ENCODE data around the gene RGS7. TPM values are rescaled to one million over a fixed set of nuclear protein-coding genes. Genes with fewer than 3 reads are reported as not detected.

Gene RGS7
- total and polyA plus RNA-seq, 10 of the 15 experiments (the other 5 are each of a cell fraction or from before 2014, with no cell fraction given) = not detected

GRCh38 chr1:241330619-241331327, 26.2 kb downstream of the RGS7 start (continued):
- no peak for TF ChIP-seq RCOR1 (conservative IDR thresholded peaks at IDR 0.05; ENCODE audit: low read depth, low read length)
- no peak for TF ChIP-seq RAD51 (IDR thresholded peaks at IDR 0.05)
- no peak for TF ChIP-seq POLR2AphosphoS2 (IDR thresholded peaks at IDR 0.05; ENCODE audit: low read depth, low read length)
- no peak for TF ChIP-seq ZNF622 (IDR thresholded peaks at IDR 0.05)
- TF ChIP-seq PML (IDR thresholded peaks at IDR 0.05; ENCODE audit: low read length) = no peak
- no peak for TF ChIP-seq CREB1 (IDR thresholded peaks at IDR 0.05; ENCODE audit: low read depth)
- peak; percentile 16; the same call in 1 of the 2 replicates for TF ChIP-seq NFIC (IDR thresholded peaks at IDR 0.05; ENCODE audit: low read depth, low read length)
- TF ChIP-seq HCFC1 (IDR thresholded peaks at IDR 0.05; ENCODE audit: low read length) = no peak
- no peak for TF ChIP-seq TCF12 (IDR thresholded peaks at IDR 0.05; ENCODE audit: low read depth, low read length)
- TF ChIP-seq KDM1A (IDR thresholded peaks at IDR 0.05; ENCODE audit: borderline replicate concordance) = no peak
- no peak for TF ChIP-seq CREM (IDR thresholded peaks at IDR 0.05; ENCODE audit: low read depth)
- TF ChIP-seq, protein P1, sequence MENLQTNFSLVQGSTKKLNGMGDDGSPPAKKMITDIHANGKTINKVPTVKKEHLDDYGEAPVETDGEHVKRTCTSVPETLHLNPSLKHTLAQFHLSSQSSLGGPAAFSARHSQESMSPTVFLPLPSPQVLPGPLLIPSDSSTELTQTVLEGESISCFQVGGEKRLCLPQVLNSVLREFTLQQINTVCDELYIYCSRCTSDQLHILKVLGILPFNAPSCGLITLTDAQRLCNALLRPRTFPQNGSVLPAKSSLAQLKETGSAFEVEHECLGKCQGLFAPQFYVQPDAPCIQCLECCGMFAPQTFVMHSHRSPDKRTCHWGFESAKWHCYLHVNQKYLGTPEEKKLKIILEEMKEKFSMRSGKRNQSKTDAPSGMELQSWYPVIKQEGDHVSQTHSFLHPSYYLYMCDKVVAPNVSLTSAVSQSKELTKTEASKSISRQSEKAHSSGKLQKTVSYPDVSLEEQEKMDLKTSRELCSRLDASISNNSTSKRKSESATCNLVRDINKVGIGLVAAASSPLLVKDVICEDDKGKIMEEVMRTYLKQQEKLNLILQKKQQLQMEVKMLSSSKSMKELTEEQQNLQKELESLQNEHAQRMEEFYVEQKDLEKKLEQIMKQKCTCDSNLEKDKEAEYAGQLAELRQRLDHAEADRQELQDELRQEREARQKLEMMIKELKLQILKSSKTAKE (IDR thresholded peaks at IDR 0.05; ENCODE audit: low read depth, poor library complexity, severe bottlenecking) = no peak
- TF ChIP-seq CBFB (IDR thresholded peaks at IDR 0.05; ENCODE audit: low read depth) = no peak
- no peak for TF ChIP-seq IRF5 (IDR thresholded peaks at IDR 0.05; ENCODE audit: borderline replicate concordance)
- no peak for TF ChIP-seq IRF4 (IDR thresholded peaks at IDR 0.05; ENCODE audit: low read depth, low read length)

All from GM12878 (cell line).